ENCODE results near the gene HOXB7. TPM values are rescaled to one million over a fixed set of nuclear protein-coding genes. Genes with fewer than 3 reads are reported as not detected.

HOXB7 gene
- total and polyA plus RNA-seq, 2 experiments from 2014 or later: not detected

- Histone ChIP-seq H3K36me3 (ENCODE audit: insufficient read depth) (no peaks in the 10 kb centered on the region), H3K9me2 (ENCODE audit: insufficient read depth) (no peaks in the 10 kb centered on the region), H3K4me3 (no peak overlapping the region), H3K79me2 (replicated peaks; ENCODE audit: insufficient read depth) (no peaks in the 10 kb centered on the region), H3K27ac (ENCODE audit: low read depth) (no peak overlapping the region), H3F3A (replicated peaks; ENCODE audit: low read depth) (peaks cover 43% of the 10 kb centered on the region), H2AFZ (no peak overlapping the region), H4K20me1 (replicated peaks; ENCODE audit: insufficient read depth) (peaks cover 58% of the 10 kb centered on the region), H3K27me3 (ENCODE audit: insufficient read depth) (peaks cover 100% of the 10 kb centered on the region), H3K4me1 (ENCODE audit: insufficient read depth) (peaks cover 38% of the 10 kb centered on the region), H3K4me2 (no peak overlapping the region)
- no peak for ATAC-seq
- TF ChIP-seq EZH2 (IDR thresholded peaks at IDR 0.05; ENCODE audit: low read depth, unreplicated experiment) (peak; percentile 83), ZNF114 (CRISPR knock-in tag; IDR thresholded peaks at IDR 0.05) (no peak)
- DNase-seq (ENCODE audit: low spot score): no peak
- Mint-ChIP-seq H3K36me3 (ENCODE audit: low read depth) (no peaks in the 10 kb centered on the region), H3K4me1 (peaks cover 13% of the 10 kb centered on the region), H3K27me3 (ENCODE audit: insufficient read depth, low read depth, poor library complexity) (peaks cover 97% of the 10 kb centered on the region), H3K4me3 (no peak overlapping the region), H3K27ac (no peak overlapping the region), H3K9me3 (no peaks in the 10 kb centered on the region; the same call in 1 of the 3 replicates)
Measured at GRCh38 chr17:48629411-48629759, 18.6 kb upstream of the HOXB7 start.

- DNase-seq (ENCODE audit: low spot score): no peak
- peaks cover 100% of the 10 kb centered on the region for H3K27me3 ChIP-seq (ENCODE audit: insufficient read depth)
Measured at GRCh38 chr17:48628649-48629410, 18.0 kb upstream of the HOXB7 start.

More at GRCh38 chr17:48628649-48629410, 18.0 kb upstream of the HOXB7 start:
- no peak for ATAC-seq
- Mint-ChIP-seq H3K9me3 (no peaks in the 10 kb centered on the region; the same call in 1 of the 3 replicates), H3K36me3 (ENCODE audit: low read depth) (no peaks in the 10 kb centered on the region; the same call in 2 of the 3 replicates), H3K27me3 (ENCODE audit: insufficient read depth, low read depth, poor library complexity) (peaks cover 97% of the 10 kb centered on the region), H3K4me3 (no peak overlapping the region), H3K27ac (no peak overlapping the region), H3K4me1 (peaks cover 13% of the 10 kb centered on the region)
- Histone ChIP-seq H3K4me2 (no peak overlapping the region), H3K27ac (ENCODE audit: low read depth) (no peak overlapping the region), H3K36me3 (ENCODE audit: insufficient read depth) (no peaks in the 10 kb centered on the region), H3K4me3 (no peak overlapping the region), H2AFZ (no peak overlapping the region), H3F3A (replicated peaks; ENCODE audit: low read depth) (peaks cover 47% of the 10 kb centered on the region), H4K20me1 (replicated peaks; ENCODE audit: insufficient read depth) (peaks cover 54% of the 10 kb centered on the region), H3K4me1 (ENCODE audit: insufficient read depth) (peaks cover 35% of the 10 kb centered on the region), H3K79me2 (replicated peaks; ENCODE audit: insufficient read depth) (no peaks in the 10 kb centered on the region), H3K9me2 (ENCODE audit: insufficient read depth) (no peaks in the 10 kb centered on the region)
- no peak for TF ChIP-seq JUNB (IDR thresholded peaks at IDR 0.05; ENCODE audit: unreplicated experiment)
- TF ChIP-seq STAT1 (IDR thresholded peaks at IDR 0.05; ENCODE audit: unreplicated experiment): no peak
- TF ChIP-seq NANOG (IDR thresholded peaks at IDR 0.05; ENCODE audit: borderline replicate concordance): no peak
- TF ChIP-seq ZNF114 (CRISPR knock-in tag; IDR thresholded peaks at IDR 0.05): no peak
- no peak for TF ChIP-seq ZNF331 (CRISPR knock-in tag; IDR thresholded peaks at IDR 0.05; ENCODE audit: low read depth)
- peak; percentile 75 for TF ChIP-seq EZH2 (IDR thresholded peaks at IDR 0.05; ENCODE audit: low read depth, unreplicated experiment)
- TF ChIP-seq EZH2phosphoT487 (IDR thresholded peaks at IDR 0.05; ENCODE audit: unreplicated experiment): no peak
- TF ChIP-seq CTCF (conservative IDR thresholded peaks at IDR 0.05; ENCODE audit: low read depth in 2 of 2): no peak
- no peak for TF ChIP-seq ZNF462 (CRISPR knock-in tag; IDR thresholded peaks at IDR 0.05)

Measured in GM23338 (cell line).